Measurements from ENCODE around the gene CES1.

The CES1 gene

DNA sequence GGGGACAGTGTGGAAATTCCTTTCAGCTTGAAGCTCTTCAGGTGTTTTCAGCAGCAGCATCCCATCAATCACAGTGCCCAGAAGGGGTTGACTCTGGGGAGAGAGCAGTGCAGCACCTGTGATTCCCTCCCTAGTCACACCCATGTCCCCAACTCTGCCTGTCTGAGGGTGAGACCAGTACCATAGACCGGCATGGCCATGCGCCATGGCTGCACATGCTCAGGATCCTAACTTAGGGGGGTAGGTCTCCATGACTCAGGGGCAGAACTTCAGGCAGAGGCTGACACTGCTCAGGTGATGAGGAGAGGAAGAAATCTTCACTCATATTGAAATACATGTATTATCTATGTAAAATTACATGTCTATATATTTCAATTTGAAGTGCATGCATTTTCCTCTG lies 19.9 kb downstream of the CES1 start:
- Histone ChIP-seq H3K4me1 (ENCODE audit: insufficient read depth, low read length) (no peaks in the 10 kb centered on the region), H3K4me2 (ENCODE audit: insufficient read depth, low read length) (no peak overlapping the region), H3K79me2 (ENCODE audit: insufficient read depth, low read length) (no peaks in the 10 kb centered on the region), H3K27me3 (ENCODE audit: insufficient read depth, low read length, poor library complexity) (peaks cover 10% of the 10 kb centered on the region), H3K9me3 (ENCODE audit: insufficient read depth, low read length, severe bottlenecking) (no peaks in the 10 kb centered on the region), H4K20me1 (ENCODE audit: insufficient read depth, low read length) (no peaks in the 10 kb centered on the region; the same call in 1 of the 2 replicates), H3K36me3 (ENCODE audit: insufficient read depth, low read length) (no peaks in the 10 kb centered on the region), H3K4me3 (ENCODE audit: low read depth in 1 of 2, low read length in 2 of 2) (no peak overlapping the region), H3K27ac (ENCODE audit: low read length) (no peak overlapping the region), H3K9ac (ENCODE audit: low read depth, low read length) (no peak overlapping the region), H2AFZ (ENCODE audit: low read depth, low read length) (no peak overlapping the region)
- no peak for ATAC-seq (ENCODE audit: insufficient read depth, low read depth)
- no peak for TF ChIP-seq EZH2 (IDR thresholded peaks at IDR 0.05; ENCODE audit: borderline replicate concordance, low read depth, low read length, severe bottlenecking)
- TF ChIP-seq, protein P1, sequence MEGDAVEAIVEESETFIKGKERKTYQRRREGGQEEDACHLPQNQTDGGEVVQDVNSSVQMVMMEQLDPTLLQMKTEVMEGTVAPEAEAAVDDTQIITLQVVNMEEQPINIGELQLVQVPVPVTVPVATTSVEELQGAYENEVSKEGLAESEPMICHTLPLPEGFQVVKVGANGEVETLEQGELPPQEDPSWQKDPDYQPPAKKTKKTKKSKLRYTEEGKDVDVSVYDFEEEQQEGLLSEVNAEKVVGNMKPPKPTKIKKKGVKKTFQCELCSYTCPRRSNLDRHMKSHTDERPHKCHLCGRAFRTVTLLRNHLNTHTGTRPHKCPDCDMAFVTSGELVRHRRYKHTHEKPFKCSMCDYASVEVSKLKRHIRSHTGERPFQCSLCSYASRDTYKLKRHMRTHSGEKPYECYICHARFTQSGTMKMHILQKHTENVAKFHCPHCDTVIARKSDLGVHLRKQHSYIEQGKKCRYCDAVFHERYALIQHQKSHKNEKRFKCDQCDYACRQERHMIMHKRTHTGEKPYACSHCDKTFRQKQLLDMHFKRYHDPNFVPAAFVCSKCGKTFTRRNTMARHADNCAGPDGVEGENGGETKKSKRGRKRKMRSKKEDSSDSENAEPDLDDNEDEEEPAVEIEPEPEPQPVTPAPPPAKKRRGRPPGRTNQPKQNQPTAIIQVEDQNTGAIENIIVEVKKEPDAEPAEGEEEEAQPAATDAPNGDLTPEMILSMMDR (IDR thresholded peaks at IDR 0.05; ENCODE audit: borderline replicate concordance, extremely low read depth, low read length, poor library complexity, severe bottlenecking), result no peak
- DNase-seq, result no peak

- DNase-seq, result no peak
- Histone ChIP-seq H3K9me3 (ENCODE audit: insufficient read depth, low read length, severe bottlenecking) (no peaks in the 10 kb centered on the region), H3K4me3 (ENCODE audit: low read depth in 1 of 2, low read length in 2 of 2) (no peak overlapping the region), H3K27ac (ENCODE audit: low read length) (no peak overlapping the region), H3K36me3 (ENCODE audit: insufficient read depth, low read length) (no peaks in the 10 kb centered on the region), H3K4me1 (ENCODE audit: insufficient read depth, low read length) (no peaks in the 10 kb centered on the region), H3K79me2 (ENCODE audit: insufficient read depth, low read length) (no peaks in the 10 kb centered on the region), H4K20me1 (ENCODE audit: insufficient read depth, low read length) (no peaks in the 10 kb centered on the region; the same call in 1 of the 2 replicates), H3K9ac (ENCODE audit: low read depth, low read length) (no peak overlapping the region), H3K27me3 (ENCODE audit: insufficient read depth, low read length, poor library complexity) (peaks cover 10% of the 10 kb centered on the region), H3K4me2 (ENCODE audit: insufficient read depth, low read length) (no peak overlapping the region), H2AFZ (ENCODE audit: low read depth, low read length) (no peak overlapping the region)
- ATAC-seq (ENCODE audit: insufficient read depth, low read depth), result no peak
- TF ChIP-seq, protein P1 (IDR thresholded peaks at IDR 0.05; ENCODE audit: borderline replicate concordance, extremely low read depth, low read length, poor library complexity, severe bottlenecking), result no peak
- TF ChIP-seq EZH2 (IDR thresholded peaks at IDR 0.05; ENCODE audit: borderline replicate concordance, low read depth, low read length, severe bottlenecking), result no peak
Measured at GRCh38 chr16:55811811-55812210, 21.1 kb downstream of the CES1 start.

GRCh38 chr16:55810451-55810961 lies 22.4 kb downstream of the CES1 start:
- Histone ChIP-seq H3K4me2 (ENCODE audit: insufficient read depth, low read length) (no peak overlapping the region), H3K9ac (ENCODE audit: low read depth, low read length) (no peak overlapping the region), H3K9me3 (ENCODE audit: insufficient read depth, low read length, severe bottlenecking) (no peaks in the 10 kb centered on the region), H3K79me2 (ENCODE audit: insufficient read depth, low read length) (no peaks in the 10 kb centered on the region), H3K4me1 (ENCODE audit: insufficient read depth, low read length) (no peaks in the 10 kb centered on the region), H3K27ac (ENCODE audit: low read length) (no peak overlapping the region), H3K27me3 (ENCODE audit: insufficient read depth, low read length, poor library complexity) (peaks cover 10% of the 10 kb centered on the region), H3K4me3 (ENCODE audit: low read depth in 1 of 2, low read length in 2 of 2) (no peak overlapping the region), H2AFZ (ENCODE audit: low read depth, low read length) (no peak overlapping the region), H3K36me3 (ENCODE audit: insufficient read depth, low read length) (no peaks in the 10 kb centered on the region), H4K20me1 (ENCODE audit: insufficient read depth, low read length) (no peaks in the 10 kb centered on the region; the same call in 1 of the 2 replicates)
- ATAC-seq (ENCODE audit: insufficient read depth, low read depth), result no peak
- TF ChIP-seq EZH2 (IDR thresholded peaks at IDR 0.05; ENCODE audit: borderline replicate concordance, low read depth, low read length, severe bottlenecking), result no peak
- TF ChIP-seq, protein P1 (IDR thresholded peaks at IDR 0.05; ENCODE audit: borderline replicate concordance, extremely low read depth, low read length, poor library complexity, severe bottlenecking), result no peak
- DNase-seq, result no peak
